HepG2 (cell line): ENCODE results near the gene CYP4A11. TPM values are rescaled to one million over a fixed set of nuclear protein-coding genes. Genes with fewer than 3 reads are reported as not detected.

Experiments used
- GATA4 ChIP-seq: sonication (generic); IDR thresholded peaks from 2 replicates; pipeline ENCODE4 v1.6.1; 2016; ENCODE audit warnings: antibody characterized with exemption, low read depth, borderline replicate concordance
- LBX2 ChIP-seq: sonication (generic); formaldehyde crosslinking; IDR thresholded peaks from 2 replicates; pipeline ENCODE4 v1.5.0; 2020; ENCODE audit warnings: missing genetic modification reagents, mild to moderate bottlenecking, borderline replicate concordance
- MTA1 ChIP-seq: sonication (generic); formaldehyde crosslinking; IDR thresholded peaks from 2 replicates; pipeline ENCODE4 v1.4.0; 2020; ENCODE audit warnings: missing genetic modification reagents, mild to moderate bottlenecking, borderline replicate concordance
- RAD51 ChIP-seq: fragments of 450-650 bp; IDR thresholded peaks from 2 replicates; pipeline ENCODE4 v1.6.1; 2016; ENCODE audit warnings: borderline replicate concordance
- RFX3 ChIP-seq: IDR thresholded peaks from 2 replicates; pipeline ENCODE4 v1.6.1; 2016; ENCODE audit warnings: missing biosample characterization, missing genetic modification reagents
- RXRA ChIP-seq: sonication (generic); formaldehyde crosslinking; IDR thresholded peaks from 2 replicates; pipeline ENCODE4 v1.5.1; 2020; ENCODE audit warnings: missing genetic modification reagents
- ZNF232 ChIP-seq: sonication (generic); formaldehyde crosslinking; IDR thresholded peaks from 2 replicates; pipeline ENCODE4 v1.4.0; 2020; ENCODE audit warnings: missing genetic modification reagents, borderline replicate concordance
- ZXDC ChIP-seq: sonication (generic); formaldehyde crosslinking; IDR thresholded peaks from 2 replicates; pipeline ENCODE4 v1.5.0; 2020; ENCODE audit warnings: mild to moderate bottlenecking, missing genetic modification reagents
- polyA plus RNA-seq, 8 experiments: library from polyadenylated mRNA; depleted of rRNA in 3 of 8; stranded (reverse) in 7 of 8; unstranded in 1 of 8; fragments of >200 nt; fragmentation: Illumina TruSeq in 4 of 8; extraction: Trizol in 4 of 8; gene quantifications; 2 replicates each; pipeline versions ENCODE4 v1.2.1 to v1.2.3, GENCODE V29; 2011 to 2016; ENCODE audit warnings: low read depth in 4 of 8, missing spikeins in 1 of 8, mixed read lengths in 1 of 8; ENCODE audit not compliant: insufficient read depth in 1 of 8
- total RNA-seq, 5 experiments: library from RNA; depleted of rRNA; stranded (reverse); fragments of >200 nt; fragmentation: Illumina TruSeq; extraction: Trizol; gene quantifications; 2 replicates each; pipeline ENCODE4 v1.2.3, GENCODE V29; 2016; ENCODE audit warnings: low read depth in 1 of 5
- TF ChIP-seq, protein P1 (sequence below): sonication (generic); formaldehyde crosslinking; IDR thresholded peaks from 2 replicates; pipeline ENCODE4 v1.5.0; 2020; ENCODE audit warnings: mild to moderate bottlenecking, missing genetic modification reagents, borderline replicate concordance
- TF ChIP-seq, protein P2 (sequence below): sonication (generic); formaldehyde crosslinking; IDR thresholded peaks from 2 replicates; pipeline ENCODE4 v1.5.0; 2020; ENCODE audit warnings: mild to moderate bottlenecking, missing genetic modification reagents, borderline replicate concordance

The CYP4A11 gene
- total and polyA plus RNA-seq, 2 of the 13 experiments (the other 11 are each of a cell fraction or from before 2014, with no cell fraction given): not detected

- TF ChIP-seq, protein P1, sequence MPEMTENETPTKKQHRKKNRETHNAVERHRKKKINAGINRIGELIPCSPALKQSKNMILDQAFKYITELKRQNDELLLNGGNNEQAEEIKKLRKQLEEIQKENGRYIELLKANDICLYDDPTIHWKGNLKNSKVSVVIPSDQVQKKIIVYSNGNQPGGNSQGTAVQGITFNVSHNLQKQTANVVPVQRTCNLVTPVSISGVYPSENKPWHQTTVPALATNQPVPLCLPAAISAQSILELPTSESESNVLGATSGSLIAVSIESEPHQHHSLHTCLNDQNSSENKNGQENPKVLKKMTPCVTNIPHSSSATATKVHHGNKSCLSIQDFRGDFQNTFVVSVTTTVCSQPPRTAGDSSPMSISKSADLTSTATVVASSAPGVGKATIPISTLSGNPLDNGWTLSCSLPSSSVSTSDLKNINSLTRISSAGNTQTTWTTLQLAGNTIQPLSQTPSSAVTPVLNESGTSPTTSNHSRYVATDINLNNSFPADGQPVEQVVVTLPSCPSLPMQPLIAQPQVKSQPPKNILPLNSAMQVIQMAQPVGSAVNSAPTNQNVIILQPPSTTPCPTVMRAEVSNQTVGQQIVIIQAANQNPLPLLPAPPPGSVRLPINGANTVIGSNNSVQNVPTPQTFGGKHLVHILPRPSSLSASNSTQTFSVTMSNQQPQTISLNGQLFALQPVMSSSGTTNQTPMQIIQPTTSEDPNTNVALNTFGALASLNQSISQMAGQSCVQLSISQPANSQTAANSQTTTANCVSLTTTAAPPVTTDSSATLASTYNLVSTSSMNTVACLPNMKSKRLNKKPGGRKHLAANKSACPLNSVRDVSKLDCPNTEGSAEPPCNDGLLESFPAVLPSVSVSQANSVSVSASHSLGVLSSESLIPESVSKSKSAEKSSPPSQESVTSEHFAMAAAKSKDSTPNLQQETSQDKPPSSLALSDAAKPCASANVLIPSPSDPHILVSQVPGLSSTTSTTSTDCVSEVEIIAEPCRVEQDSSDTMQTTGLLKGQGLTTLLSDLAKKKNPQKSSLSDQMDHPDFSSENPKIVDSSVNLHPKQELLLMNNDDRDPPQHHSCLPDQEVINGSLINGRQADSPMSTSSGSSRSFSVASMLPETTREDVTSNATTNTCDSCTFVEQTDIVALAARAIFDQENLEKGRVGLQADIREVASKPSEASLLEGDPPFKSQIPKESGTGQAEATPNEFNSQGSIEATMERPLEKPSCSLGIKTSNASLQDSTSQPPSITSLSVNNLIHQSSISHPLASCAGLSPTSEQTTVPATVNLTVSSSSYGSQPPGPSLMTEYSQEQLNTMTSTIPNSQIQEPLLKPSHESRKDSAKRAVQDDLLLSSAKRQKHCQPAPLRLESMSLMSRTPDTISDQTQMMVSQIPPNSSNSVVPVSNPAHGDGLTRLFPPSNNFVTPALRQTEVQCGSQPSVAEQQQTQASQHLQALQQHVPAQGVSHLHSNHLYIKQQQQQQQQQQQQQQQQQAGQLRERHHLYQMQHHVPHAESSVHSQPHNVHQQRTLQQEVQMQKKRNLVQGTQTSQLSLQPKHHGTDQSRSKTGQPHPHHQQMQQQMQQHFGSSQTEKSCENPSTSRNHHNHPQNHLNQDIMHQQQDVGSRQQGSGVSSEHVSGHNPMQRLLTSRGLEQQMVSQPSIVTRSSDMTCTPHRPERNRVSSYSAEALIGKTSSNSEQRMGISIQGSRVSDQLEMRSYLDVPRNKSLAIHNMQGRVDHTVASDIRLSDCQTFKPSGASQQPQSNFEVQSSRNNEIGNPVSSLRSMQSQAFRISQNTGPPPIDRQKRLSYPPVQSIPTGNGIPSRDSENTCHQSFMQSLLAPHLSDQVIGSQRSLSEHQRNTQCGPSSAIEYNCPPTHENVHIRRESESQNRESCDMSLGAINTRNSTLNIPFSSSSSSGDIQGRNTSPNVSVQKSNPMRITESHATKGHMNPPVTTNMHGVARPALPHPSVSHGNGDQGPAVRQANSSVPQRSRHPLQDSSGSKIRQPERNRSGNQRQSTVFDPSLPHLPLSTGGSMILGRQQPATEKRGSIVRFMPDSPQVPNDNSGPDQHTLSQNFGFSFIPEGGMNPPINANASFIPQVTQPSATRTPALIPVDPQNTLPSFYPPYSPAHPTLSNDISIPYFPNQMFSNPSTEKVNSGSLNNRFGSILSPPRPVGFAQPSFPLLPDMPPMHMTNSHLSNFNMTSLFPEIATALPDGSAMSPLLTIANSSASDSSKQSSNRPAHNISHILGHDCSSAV (CRISPR knock-in tag): no peak
- no peak for TF ChIP-seq RFX3 (CRISPR knock-in tag)
- TF ChIP-seq ZNF232 (CRISPR knock-in tag): no peak
- TF ChIP-seq RXRA (CRISPR knock-in tag): no peak
- TF ChIP-seq, protein P2, sequence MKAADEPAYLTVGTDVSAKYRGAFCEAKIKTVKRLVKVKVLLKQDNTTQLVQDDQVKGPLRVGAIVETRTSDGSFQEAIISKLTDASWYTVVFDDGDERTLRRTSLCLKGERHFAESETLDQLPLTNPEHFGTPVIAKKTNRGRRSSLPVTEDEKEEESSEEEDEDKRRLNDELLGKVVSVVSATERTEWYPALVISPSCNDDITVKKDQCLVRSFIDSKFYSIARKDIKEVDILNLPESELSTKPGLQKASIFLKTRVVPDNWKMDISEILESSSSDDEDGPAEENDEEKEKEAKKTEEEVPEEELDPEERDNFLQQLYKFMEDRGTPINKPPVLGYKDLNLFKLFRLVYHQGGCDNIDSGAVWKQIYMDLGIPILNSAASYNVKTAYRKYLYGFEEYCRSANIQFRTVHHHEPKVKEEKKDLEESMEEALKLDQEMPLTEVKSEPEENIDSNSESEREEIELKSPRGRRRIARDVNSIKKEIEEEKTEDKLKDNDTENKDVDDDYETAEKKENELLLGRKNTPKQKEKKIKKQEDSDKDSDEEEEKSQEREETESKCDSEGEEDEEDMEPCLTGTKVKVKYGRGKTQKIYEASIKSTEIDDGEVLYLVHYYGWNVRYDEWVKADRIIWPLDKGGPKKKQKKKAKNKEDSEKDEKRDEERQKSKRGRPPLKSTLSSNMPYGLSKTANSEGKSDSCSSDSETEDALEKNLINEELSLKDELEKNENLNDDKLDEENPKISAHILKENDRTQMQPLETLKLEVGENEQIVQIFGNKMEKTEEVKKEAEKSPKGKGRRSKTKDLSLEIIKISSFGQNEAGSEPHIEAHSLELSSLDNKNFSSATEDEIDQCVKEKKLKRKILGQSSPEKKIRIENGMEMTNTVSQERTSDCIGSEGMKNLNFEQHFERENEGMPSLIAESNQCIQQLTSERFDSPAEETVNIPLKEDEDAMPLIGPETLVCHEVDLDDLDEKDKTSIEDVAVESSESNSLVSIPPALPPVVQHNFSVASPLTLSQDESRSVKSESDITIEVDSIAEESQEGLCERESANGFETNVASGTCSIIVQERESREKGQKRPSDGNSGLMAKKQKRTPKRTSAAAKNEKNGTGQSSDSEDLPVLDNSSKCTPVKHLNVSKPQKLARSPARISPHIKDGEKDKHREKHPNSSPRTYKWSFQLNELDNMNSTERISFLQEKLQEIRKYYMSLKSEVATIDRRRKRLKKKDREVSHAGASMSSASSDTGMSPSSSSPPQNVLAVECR (CRISPR knock-in tag): no peak
- TF ChIP-seq MTA1 (CRISPR knock-in tag): no peak
- TF ChIP-seq GATA4: no peak
- no peak for TF ChIP-seq ZXDC (CRISPR knock-in tag)
- no peak for TF ChIP-seq RAD51
- TF ChIP-seq LBX2: no peak
These were observed 19.0 kb upstream of the CYP4A11 start (continued) for GRCh38 chr1:46960250-46960649.
